HG03432 (cell line): ENCODE results near the gene STH.

Source experiments
- ATAC-seq: cut with Tn5 transposase; IDR thresholded peaks from one replicate; pipeline ENCODE4 v1.9.1; 2021; ENCODE audit warnings: mild to moderate bottlenecking, moderate library complexity; ENCODE audit not compliant: unreplicated experiment

Gene STH

GRCh38 chr17:45966606-45967280 lies 32.3 kb upstream of the STH start:
- ATAC-seq = no peak

DNA sequence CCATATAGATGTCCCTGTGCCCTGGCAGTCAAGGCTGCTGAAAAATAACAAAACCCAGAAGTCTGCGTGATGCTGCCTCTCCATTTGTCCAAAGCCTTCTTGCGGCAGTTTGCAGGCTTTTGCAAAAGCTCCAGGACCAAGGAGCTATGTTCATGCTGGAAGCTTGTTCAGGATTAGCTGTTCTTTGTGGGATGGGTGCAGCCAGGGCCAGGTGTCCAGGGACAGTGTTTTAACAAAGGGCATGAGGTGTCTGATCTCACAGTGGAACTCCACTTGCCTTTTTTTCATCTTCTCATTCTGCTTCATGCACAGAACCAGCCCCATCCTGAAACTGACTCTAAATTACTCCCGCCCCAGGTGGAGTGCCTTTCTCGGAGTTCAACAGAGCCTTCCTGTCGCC lies 31.7 kb upstream of the STH start:
- ATAC-seq = no peak

DNA sequence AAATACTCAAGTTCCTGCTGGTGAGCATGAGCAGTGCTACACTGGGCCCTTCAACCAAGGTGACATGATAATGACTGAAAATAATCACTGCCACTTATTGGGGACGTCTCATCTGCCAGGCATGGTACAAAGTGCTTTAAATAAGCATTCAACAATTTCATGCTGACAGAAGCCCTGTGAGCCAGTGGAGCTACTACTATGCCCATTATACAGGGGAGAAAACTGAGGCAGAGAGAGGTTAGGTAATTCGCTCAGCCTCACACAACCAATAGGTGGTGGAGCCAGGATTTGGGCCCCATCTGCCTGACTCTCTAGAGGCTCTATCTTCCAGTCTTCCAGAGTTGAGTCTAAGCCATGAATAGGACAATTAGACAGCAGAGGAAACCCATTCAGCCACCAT lies 30.3 kb upstream of the STH start:
- ATAC-seq = no peak

DNA sequence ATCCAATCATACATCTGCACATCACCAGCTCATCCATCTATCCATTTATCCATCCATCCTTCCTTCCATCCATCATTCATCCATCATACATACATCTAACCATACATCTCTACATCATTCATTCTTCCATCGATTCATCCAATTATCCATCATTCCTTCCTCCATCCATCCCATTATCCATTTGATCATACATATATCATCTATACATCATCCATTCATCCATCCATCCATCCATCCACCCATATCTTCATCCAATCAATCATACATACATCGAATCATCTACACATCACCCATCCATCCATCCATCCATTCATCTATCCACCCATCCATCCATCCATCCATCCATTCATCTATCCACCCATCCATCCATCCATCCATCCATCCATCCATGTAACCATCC lies 29.3 kb upstream of the STH start:
- ATAC-seq = no peak

- no peak for ATAC-seq
Measured at GRCh38 chr17:45970659-45971058, 28.4 kb upstream of the STH start.

DNA sequence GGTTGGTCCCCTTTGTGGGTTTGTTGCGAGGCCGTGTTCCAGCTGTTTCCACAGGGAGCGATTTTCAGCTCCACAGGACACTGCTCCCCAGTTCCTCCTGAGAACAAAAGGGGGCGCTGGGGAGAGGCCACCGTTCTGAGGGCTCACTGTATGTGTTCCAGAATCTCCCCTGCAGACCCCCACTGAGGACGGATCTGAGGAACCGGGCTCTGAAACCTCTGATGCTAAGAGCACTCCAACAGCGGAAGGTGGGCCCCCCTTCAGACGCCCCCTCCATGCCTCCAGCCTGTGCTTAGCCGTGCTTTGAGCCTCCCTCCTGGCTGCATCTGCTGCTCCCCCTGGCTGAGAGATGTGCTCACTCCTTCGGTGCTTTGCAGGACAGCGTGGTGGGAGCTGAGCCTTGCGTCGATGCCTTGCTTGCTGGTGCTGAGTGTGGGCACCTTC lies 27.3 kb upstream of the STH start:
- ATAC-seq = no peak

DNA sequence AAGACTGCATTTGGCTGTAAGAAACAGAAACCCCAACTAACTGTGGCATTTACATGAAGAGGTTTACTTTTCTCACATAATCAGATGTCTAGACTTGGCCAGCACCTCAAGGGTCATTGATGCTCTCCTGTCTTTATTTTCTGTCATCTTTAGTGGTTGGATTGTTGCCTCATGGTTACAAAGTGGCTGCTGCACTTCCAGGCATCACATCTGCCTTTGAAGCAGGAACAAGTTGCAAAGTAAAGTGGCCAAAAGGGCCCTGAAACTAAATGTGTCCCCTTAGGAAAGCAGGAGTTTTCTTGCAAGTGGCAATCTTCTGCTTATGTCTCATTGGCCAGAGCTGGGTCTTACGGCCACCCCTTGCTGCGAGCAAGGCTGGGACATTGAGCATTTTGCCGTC lies 26.5 kb upstream of the STH start:
- ATAC-seq = no peak

GRCh38 chr17:45973099-45973780 lies 25.8 kb upstream of the STH start:
- no peak for ATAC-seq

DNA sequence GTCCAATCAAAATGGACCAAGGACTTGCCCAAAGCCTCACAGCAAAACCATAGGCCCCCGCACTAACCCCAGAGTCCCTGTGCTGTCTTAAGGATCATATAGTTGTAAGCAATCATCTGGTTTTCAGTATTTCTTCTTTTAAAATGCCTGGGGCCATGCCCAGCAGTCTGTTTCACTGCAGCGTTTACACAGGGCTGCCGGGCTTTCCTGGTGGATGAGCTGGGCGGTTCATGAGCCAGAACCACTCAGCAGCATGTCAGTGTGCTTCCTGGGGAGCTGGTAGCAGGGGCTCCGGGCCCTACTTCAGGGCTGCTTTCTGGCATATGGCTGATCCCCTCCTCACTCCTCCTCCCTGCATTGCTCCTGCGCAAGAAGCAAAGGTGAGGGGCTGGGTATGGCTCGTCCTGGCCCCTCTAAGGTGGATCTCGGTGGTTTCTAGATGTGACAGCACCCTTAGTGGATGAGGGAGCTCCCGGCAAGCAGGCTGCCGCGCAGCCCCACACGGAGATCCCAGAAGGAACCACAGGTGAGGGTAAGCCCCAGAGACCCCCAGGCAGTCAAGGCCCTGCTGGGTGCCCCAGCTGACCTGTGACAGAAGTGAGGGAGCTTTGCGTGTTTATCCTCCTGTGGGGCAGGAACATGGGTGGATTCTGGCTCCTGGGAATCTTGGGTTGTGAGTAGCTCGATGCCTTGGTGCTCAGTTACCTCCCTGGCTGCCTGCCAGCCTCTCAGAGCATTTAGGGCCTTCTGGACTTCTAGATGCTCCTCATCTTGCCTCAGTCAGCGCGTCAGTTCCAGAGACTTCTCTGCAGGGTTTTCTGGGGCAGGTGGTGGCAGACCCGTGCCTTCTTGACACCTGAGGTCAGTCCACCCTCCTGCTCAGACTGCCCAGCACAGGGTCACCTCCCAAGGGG lies 24.8 kb upstream of the STH start:
- ATAC-seq = no peak

DNA sequence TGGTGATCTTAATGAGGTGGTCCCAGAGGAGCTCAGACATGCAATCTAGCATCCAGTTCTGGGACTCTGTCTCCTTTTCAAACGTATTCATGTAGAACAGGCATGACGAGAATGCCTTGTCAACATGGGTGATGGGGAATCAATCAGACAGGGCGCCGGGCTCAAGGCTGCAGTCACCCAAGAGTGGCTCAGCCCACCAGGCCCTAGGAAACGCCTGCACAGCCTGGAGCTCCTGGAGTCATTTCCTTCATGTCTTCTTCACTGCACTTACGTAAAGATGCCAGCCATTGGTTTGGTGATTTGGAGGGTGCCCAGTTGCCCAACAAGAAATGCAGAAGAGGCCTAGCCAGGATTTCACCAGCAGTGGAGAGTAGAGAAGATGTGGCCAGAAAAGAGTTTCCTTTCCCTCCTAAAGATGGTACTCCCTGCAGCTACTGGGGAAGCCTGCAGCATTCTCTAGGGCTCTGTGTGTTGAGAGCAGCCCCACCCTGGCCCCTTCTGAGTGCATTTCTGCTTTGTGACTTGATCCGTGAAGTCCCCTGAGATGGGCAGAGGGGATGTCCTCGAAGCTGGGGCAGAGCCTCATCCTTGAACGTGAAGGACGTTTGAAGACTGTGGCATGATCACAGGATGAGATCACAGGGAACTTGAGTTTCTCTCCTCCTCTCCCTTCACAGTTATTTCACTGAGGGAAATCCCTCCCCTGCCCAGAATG lies 24.0 kb upstream of the STH start:
- no peak for ATAC-seq

DNA sequence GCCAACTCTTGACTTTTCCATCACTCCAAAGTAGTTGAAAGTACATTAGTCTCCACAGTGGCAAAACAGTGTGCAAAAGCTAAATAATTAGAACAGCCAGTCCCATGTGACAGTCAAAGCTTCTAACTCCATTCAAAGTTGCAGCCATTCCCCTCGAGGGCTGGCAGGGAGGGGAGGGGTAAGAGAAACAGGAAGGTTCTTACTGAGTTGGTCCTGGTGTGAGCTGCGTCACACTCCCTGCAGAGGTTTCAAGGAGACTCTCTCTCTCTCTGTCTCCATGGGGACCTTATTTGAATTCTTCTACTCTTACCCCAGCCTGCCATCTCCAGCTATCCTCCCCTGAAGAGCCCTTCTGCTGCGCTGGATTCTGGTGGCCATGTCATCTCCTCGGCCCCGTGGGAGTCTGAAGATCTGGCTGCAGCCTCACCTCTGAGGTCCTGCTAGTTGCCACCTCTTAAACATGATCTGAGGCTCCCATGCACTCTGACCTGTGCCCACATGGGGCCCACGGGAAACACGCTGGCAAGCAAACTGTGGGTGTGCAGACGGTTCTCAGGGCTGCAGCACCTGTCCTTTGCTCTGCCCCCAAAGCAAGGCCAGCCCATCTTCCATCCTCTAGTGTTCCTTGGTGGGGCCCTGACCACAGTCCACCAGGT lies 23.3 kb upstream of the STH start:
- no peak for ATAC-seq

DNA sequence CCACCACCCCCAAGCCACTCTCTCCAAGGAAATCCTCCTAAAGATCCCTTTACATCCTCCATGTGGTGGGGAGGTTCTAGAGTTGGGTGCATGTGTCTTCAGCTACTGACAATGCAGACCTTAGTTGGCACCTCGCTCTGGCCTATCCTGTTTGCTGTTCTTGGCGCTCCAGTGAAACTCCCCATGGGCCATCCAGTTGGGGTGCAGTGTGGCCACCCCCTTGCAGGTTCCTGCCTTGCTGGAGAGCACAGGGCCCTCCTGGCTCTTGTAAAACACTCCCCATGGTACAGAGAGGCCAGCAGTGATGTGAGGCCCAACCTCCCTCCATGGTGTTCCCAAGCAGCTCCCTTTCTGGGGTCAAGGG lies 22.7 kb upstream of the STH start:
- no peak for ATAC-seq

DNA sequence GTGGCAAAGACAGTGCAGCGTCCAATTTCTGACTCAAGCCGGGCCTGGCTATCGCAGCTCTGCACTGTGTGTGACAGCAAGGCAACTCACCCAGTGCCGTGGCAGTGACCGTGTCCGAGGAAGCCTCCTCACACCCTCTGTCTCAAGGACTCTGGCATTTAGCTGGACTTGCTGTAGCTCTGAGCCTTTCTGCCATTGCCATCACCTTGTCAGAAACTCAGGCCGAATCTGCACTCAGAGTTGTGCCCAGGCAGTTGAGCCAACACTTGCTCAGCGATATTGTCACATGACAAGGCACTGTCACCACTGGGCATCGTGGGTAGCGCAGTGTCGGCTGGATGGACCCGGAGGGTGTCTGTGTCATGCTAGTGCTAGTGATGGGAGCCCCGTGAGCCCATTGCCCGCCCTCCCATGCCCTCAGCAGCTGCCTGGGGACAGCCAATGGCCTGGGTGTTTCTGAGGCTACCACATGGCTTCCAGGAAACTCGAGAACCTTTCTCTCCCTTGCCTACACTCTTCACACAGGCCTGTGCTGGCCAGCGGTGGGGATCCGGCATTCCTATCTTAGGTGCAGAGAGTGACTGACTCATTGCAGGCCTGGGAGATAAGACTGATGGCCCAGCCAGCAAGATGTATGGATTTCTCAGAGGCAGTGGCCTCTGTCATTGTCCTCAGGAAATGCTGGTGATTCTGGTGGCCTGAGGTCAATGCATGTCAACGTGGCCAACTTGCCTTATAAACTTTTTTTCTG lies 22.1 kb upstream of the STH start:
- no peak for ATAC-seq

DNA sequence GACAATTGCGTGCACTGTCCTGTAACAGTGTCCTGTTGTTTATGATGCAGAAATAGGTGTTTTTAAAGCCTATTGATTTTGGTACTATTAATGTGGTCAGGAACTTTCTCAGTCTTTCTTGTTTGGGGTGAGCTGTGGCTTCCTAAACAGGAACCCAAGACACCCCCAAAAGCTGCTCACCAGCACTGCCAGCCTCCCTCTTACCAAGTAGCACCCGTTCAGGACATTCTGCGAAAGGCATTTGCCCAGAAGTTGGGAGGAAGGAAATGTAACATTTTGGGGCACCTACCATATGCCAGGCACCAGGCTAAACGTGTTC lies 21.6 kb upstream of the STH start:
- no peak for ATAC-seq

DNA sequence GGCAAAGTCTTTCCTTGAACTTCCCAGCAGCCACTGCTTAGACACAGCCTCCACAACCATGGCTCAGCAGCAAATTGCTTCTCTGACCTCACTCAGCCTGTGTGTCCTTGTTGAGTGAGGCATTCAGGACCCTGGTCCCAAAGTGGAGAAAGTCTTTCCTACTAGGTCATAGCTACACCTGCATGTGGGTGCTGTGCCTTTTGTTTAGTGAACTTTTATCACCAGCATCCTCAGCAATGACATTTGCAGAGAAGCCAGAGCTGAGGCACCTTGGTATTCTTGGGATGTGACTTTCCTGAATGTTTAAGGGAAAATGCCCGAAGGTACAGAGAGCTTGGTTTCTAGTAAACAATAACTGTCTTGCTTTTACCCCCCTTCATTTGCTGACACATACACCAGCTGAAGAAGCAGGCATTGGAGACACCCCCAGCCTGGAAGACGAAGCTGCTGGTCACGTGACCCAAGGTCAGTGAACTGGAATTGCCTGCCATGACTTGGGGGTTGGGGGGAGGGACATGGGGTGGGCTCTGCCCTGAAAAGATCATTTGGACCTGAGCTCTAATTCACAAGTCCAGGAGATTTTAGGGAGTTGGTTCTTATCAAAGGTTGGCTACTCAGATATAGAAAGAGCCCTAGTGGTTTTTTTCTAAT lies 20.9 kb upstream of the STH start:
- ATAC-seq = no peak

DNA sequence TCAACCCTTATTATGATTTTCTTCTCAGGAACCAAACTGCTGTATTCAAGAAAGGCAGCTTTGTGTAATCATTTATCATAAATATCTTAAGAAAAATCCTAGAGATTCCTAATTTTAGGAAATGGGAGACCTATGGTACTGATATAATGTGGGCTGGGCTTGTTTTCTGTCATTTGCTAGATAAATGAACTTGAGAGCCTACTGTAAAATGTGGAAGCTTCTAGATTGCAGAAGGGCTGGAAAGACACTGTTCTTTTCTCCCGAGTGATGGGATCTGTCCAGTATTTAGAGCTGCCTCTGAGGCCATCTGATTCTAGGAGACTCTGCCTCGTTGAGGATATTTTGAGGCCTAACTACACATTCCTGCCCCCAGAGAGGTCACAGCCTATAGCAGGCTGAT lies 19.9 kb upstream of the STH start:
- ATAC-seq = no peak

DNA sequence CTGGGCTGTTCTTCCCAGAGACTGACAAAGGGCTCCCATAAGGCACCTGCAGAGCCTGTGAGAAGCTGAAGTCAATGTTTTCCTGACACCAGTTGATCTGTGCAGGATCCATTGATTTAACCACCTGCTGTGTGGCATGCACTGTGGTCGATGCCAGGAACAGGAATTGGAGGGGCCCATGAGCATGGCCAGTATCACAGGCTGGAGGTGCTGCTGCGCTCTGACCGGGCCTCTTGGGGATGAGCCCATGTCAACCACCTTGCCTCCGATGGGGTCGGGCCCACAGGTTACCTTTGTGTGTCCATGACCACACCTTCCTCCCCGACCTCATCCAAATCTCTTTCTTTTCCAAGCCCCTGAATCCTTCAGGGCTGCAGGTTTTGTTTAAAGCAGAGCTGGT lies 18.2 kb upstream of the STH start:
- ATAC-seq = no peak

GRCh38 chr17:45981306-45981705 lies 17.7 kb upstream of the STH start:
- ATAC-seq = no peak

GRCh38 chr17:45982791-45983613 lies 16.0 kb upstream of the STH start:
- ATAC-seq = no peak
